Common myeloid progenitor, CD34-positive (primary cell): Measurements from ENCODE around the gene TOMM40.
"Not testable (repeated sequence)": the region's sequence is repeated elsewhere in the genome, so short reads cannot be mapped to it uniquely, and the experiment has no call there.

Experiments
- CTCF ChIA-PET: fragments of 350-600 bp; sonication (Branson Sonifier 250); formaldehyde crosslinking; loops from one replicate; lab custom pipeline; 2021; ENCODE audit warnings: antibody characterized with exemption; lab: Charles Lee
- POLR2A ChIA-PET: fragments of 350-600 bp; sonication (Branson Sonifier 250); formaldehyde crosslinking; loops from one replicate; lab custom pipeline; 2021; ENCODE audit warnings: antibody characterized with exemption; lab: Charles Lee
- DNase-seq, 3 donors: peaks; one replicate each; pipeline versions ENCODE4 v3.0.0 to v3.0.0-alpha.2; 2013
- H3K27ac ChIP-seq, 2 experiments: 1 replicate in 1 of 2; 2 replicates in 1 of 2; pipeline ENCODE4 v1.7.0; 2013; ENCODE audit warnings: inconsistent platforms in 2 of 2, low read length in 2 of 2, mild to moderate bottlenecking in 2 of 2, low read depth in 1 of 2, moderate library complexity in 1 of 2; ENCODE audit not compliant: severe bottlenecking in 2 of 2, insufficient read depth in 1 of 2, poor library complexity in 1 of 2
- H3K27me3 ChIP-seq, 5 experiments: replicated peaks in 2 of 5; 1 replicate in 3 of 5; 2 replicates in 2 of 5; pipeline versions ENCODE4 v1.6.1 to v1.7.0; 2013; ENCODE audit warnings: low read length in 4 of 5, mild to moderate bottlenecking in 2 of 5, moderate library complexity in 2 of 5, inconsistent platforms in 1 of 5; ENCODE audit not compliant: insufficient read depth in 5 of 5, control insufficient read depth in 4 of 5
- H3K36me3 ChIP-seq, 4 experiments: 1 replicate in 2 of 4; 2 replicates in 2 of 4; pipeline versions ENCODE4 v1.6.1 to v1.7.0; 2013; ENCODE audit warnings: low read length in 3 of 4, control low read depth in 1 of 4, mild to moderate bottlenecking in 1 of 4; ENCODE audit not compliant: control insufficient read depth in 4 of 4, insufficient read depth in 4 of 4
- H3K4me1 ChIP-seq, 4 experiments: 1 replicate in 3 of 4; 2 replicates in 1 of 4; pipeline versions ENCODE4 v1.6.1 to v1.7.1; 2013; ENCODE audit warnings: low read length in 3 of 4, mild to moderate bottlenecking in 3 of 4, control low read depth in 1 of 4, inconsistent platforms in 1 of 4, moderate library complexity in 1 of 4; ENCODE audit not compliant: control insufficient read depth in 4 of 4, insufficient read depth in 4 of 4; ENCODE audit errors: control extremely low read depth in 1 of 4
- H3K4me3 ChIP-seq, 7 experiments: 1 replicate in 4 of 7; 2 replicates in 3 of 7; pipeline versions ENCODE4 v1.5.1 to v1.7.0; 2013; ENCODE audit warnings: mild to moderate bottlenecking in 7 of 7, low read length in 6 of 7, moderate library complexity in 6 of 7, inconsistent platforms in 2 of 7, low read depth in 2 of 7, control low read depth in 1 of 7; ENCODE audit not compliant: insufficient read depth in 4 of 7, control insufficient read depth in 1 of 7; ENCODE audit errors: extremely low read depth in 1 of 7
- H3K9me3 ChIP-seq, 5 experiments: 1 replicate in 4 of 5; 2 replicates in 1 of 5; pipeline versions ENCODE4 v1.6.1 to v1.7.1; 2013; ENCODE audit warnings: low read length in 4 of 5, mild to moderate bottlenecking in 2 of 5, inconsistent platforms in 1 of 5, low read depth in 1 of 5, moderate library complexity in 1 of 5; ENCODE audit not compliant: control insufficient read depth in 4 of 5, insufficient read depth in 2 of 5; ENCODE audit errors: control extremely low read depth in 1 of 5
- WGBS: methylation state at CpG from one replicate; pipeline ENCODE4 v1.1.5; 2013; ENCODE audit not compliant: insufficient coverage; 5-methylcytosine and 5-hydroxymethylcytosine counted together

TOMM40 gene

DNA sequence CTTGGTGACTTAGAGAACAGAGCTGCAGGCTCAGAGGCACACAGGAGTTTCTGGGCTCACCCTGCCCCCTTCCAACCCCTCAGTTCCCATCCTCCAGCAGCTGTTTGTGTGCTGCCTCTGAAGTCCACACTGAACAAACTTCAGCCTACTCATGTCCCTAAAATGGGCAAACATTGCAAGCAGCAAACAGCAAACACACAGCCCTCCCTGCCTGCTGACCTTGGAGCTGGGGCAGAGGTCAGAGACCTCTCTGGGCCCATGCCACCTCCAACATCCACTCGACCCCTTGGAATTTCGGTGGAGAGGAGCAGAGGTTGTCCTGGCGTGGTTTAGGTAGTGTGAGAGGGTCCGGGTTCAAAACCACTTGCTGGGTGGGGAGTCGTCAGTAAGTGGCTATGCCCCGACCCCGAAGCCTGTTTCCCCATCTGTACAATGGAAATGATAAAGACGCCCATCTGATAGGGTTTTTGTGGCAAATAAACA, 33.2 kb downstream of the TOMM40 start:
- ChIA-PET CTCF (no interaction called here), POLR2A (interaction anchor here (0.7 kb wide), 1 partner anchor 92 kb away, joined by 3 read pairs; no protein-coding TSS in a partner anchor)
- no peak for DNase-seq
- Histone ChIP-seq H3K9me3 (no peaks in the 10 kb centered on the region), H3K4me3 (no peak overlapping the region), H3K36me3 (no peaks in the 10 kb centered on the region), H3K27me3 (no peaks in the 10 kb centered on the region), H3K4me1 (peaks cover 0 to 30% (median 28%) of the 10 kb centered on the region in 4 experiments), H3K27ac (no peak overlapping the region)
- WGBS = 96% methylated on average over 6 of the region's 8 CpGs

DNA sequence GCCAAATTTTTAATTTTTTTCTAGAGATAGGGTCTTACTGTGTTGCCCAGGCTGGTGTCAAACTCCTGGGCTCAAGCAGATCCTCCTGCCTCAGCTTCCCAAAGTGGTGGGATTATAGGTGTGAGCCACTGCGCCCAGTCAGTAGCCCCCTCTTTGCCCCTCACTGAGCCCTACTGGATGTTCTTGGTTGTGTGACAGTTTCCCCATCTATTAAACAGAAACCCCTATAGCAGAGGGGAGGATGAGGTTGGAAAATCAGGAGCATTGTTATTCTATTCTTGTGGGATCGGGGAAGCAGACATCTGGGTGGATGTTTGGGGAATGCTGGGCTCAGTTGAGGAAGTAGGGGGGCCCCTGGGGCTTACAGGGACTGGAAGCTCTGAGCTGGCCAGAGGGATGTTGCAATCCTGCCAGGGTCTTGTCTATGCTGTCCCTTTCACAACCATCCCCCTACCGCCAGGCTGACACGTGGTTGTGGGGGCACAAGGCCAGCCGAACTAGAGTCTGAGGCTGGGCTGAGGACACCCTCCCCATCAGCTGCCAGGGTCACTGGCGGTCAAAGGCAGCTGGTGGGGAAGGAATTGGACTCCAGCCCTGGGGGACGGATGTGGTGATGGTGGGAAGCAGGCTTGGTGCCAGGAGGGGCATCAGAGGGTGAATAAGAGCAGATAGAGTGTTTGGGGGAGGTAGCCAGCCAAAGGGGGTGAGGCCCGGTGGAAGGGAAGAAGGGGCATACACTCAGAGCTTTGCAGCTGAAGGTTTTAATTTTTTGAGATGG, 34.2 kb downstream of the TOMM40 start:
- CTCF ChIA-PET = interaction anchor here (0.7 to 2.2 kb wide), 7 partner anchors 10 to 29 kb away, joined by 3 to 11 read pairs (median 4); partner anchors contain the start of gene APOE
- POLR2A ChIA-PET = interaction anchor here (0.6 kb wide), 1 partner anchor 40 kb away, joined by 3 read pairs; no protein-coding TSS in a partner anchor
- H3K27ac ChIP-seq = no peak overlapping the region
- no peaks in the 10 kb centered on the region for H3K36me3 ChIP-seq
- DNase-seq = peak; percentile 39 to 84 (median 82)
- H3K9me3 ChIP-seq = no peaks in the 10 kb centered on the region
- H3K27me3 ChIP-seq = no peaks in the 10 kb centered on the region
- H3K4me1 ChIP-seq = peaks cover 0 to 30% (median 28%) of the 10 kb centered on the region in 4 experiments
- 20% methylated on average over 3 of the region's 8 CpGs for WGBS
- H3K4me3 ChIP-seq = peak overlapping the region in 2 of 7 experiments; percentile 7 to 16

DNA sequence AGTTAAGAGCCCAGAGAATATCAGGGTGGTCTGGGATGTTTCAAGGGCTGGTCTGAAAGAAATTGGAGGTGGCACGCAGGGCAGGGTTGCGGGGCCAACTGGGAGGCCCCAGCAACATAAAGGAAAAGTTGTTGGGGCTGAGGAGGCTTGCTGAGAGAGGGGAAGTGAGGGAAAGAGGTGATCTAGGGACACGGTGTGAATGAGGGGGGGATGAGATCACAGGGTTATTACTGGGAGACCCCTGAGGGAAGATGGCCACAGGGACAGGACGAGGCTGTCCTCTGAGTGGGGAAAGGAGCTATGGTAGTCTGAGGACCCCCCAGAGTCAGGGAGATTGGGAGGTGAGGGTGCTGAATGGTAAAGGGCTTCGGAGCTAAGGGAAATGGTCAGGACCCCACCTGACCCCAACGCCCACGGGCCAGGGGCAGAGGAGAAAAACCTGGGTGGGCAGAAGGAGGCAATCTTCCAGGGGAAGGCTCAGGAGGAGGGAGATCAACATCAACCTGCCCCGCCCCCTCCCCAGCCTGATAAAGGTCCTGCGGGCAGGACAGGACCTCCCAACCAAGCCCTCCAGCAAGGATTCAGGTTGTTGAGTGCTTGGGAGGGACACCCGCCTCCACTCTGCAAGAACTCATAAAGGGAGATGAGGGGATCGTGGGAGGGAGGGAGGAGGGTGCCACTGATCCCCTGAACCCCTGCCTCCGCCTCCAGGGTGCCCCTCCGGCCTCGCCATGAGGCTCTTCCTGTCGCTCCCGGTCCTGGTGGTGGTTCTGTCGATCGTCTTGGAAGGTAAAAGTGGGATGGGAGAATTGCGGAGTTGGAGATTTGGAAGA, 35.4 kb downstream of the TOMM40 start:
- H3K27ac ChIP-seq, H3K9me3 ChIP-seq, H3K36me3 ChIP-seq, POLR2A ChIA-PET, DNase-seq, H3K27me3 ChIP-seq: not testable (repeated sequence)
- CTCF ChIA-PET = interaction anchor here (0.6 to 2.2 kb wide), 6 partner anchors 12 to 28 kb away, joined by 3 to 11 read pairs (median 6); partner anchors contain the start of gene APOE
- Histone ChIP-seq H3K4me3 (peak overlapping the region in 4 of 7 experiments; percentile 1 to 52 (median 20)), H3K4me1 (peaks cover 0 to 30% (median 28%) of the 10 kb centered on the region in 4 experiments)
- 74% methylated on average over 9 of the region's 19 CpGs for WGBS

DNA sequence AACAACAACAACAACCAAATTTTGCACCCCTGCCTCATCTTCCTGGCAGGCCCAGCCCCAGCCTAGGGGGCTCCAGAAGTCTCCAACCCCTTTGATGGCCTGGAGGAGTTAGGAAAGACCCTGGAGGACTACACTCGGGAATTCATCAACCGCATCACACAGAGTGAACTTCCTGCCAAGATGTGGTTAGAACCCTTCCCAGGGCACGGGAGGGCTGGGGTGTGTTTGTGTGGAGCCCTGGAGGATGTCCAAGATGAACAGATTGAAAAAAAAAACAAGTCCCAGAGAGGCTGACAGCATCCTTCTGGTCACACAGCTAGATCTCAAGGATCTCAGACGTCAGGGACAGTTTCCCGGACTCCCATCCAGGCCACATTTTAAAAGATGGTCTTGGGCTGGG, 36.7 kb downstream of the TOMM40 start:
- ChIA-PET POLR2A (no interaction called here), CTCF (no interaction called here)
- Histone ChIP-seq H3K9me3 (no peaks in the 10 kb centered on the region), H3K27ac (no peak overlapping the region), H3K36me3 (no peaks in the 10 kb centered on the region), H3K4me1 (peaks cover 0 to 30% (median 28%) of the 10 kb centered on the region in 4 experiments), H3K27me3 (no peaks in the 10 kb centered on the region), H3K4me3 (no peak overlapping the region)
- 71% methylated on average over 2 of the region's 5 CpGs for WGBS
- DNase-seq = no peak

DNA sequence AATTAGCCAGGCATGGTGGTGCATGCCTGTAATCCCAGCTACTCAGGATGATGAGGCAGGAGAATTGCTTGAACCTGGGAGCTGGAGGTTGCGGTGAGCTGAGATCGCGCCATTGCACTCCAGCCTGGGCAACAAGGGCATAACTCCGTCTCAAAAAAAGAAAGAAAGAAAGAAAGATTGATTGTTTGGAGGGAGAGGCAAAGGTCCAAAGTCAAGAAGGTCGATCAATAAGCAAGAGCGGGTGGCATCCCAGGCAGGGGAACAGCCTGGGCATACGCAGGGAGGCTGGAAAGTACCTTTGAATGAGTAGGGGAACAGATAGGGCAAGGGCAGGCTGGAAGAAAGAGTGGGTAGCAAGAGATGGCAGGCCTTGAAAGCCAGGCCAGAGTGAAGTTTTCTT, 39.0 kb downstream of the TOMM40 start:
- no peaks in the 10 kb centered on the region for H3K27me3 ChIP-seq
- DNase-seq = no peak
- ChIA-PET POLR2A (no interaction called here), CTCF (interaction anchor here (1.9 kb wide), 1 partner anchor 19 kb away, joined by 5 read pairs; no protein-coding TSS in a partner anchor)
- H3K9me3 ChIP-seq = no peaks in the 10 kb centered on the region
- no peak overlapping the region for H3K4me3 ChIP-seq
- H3K27ac ChIP-seq = no peak overlapping the region
- peaks cover 0 to 28% (median 23%) of the 10 kb centered on the region in 4 experiments for H3K4me1 ChIP-seq
- WGBS = 97% methylated on average over 7 of the region's 7 CpGs
- no peaks in the 10 kb centered on the region for H3K36me3 ChIP-seq

DNA sequence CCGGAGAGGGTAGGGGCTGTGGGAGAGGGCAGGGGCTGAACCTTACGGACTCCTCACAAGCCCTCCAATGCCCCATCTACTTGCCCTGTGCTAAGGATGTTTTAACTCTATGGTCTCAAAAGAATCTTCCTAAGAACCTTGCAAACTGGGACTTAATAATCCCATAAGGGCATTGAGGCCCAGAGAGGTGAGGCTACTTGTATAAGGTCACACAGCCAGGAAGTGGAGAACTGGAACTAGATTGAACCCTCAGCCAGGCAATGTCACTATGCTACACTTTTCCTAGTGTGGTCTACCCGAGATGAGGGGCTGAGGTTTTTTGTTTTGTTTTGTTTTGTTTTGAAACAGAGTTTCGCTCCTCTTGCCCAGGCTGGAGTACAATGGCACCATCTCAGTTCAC, 40.5 kb downstream of the TOMM40 start:
- WGBS = 100% methylated on average over 1 of the region's 4 CpGs
- Histone ChIP-seq H3K36me3 (no peaks in the 10 kb centered on the region), H3K27ac (no peak overlapping the region), H3K4me3 (no peak overlapping the region), H3K9me3 (no peaks in the 10 kb centered on the region), H3K4me1 (peaks cover 0 to 14% (median 10%) of the 10 kb centered on the region in 4 experiments), H3K27me3 (no peaks in the 10 kb centered on the region)
- POLR2A ChIA-PET = no interaction called here
- DNase-seq = no peak
- CTCF ChIA-PET = no interaction called here
